Left cardiac atrium (tissue), 4 donors: ENCODE results near the gene SLC12A7. TPM values are rescaled to one million over a fixed set of nuclear protein-coding genes. Genes with fewer than 3 reads are reported as not detected.

Experiments used
- ATAC-seq, 2 donors: fragments of 200-7000 bp; cut with Tn5 transposase; one replicate each; pipeline ENCODE4 v1.9.1; 2020; ENCODE audit warnings: mild to moderate bottlenecking in 2 of 2, moderate library complexity in 2 of 2
- DNase-seq: peaks from one replicate; pipeline ENCODE4 v3.0.0-alpha.2; 2020
- intact Hi-C, 2 donors: fragments of 100-400 bp; cut with DNase I; formaldehyde crosslinking; loops; one replicate each; pipeline versions ENCODE4 v1.14.1 to v1.15.1; 2022 to 2023
- total RNA-seq, 2 donors: library from RNA; stranded (reverse); fragmentation: NEBNext Ultra II Directional; extraction: Animal tissue kit (Norgen Biotek cat#: 25700); gene quantifications; one replicate each; pipeline ENCODE4 v1.2.1, GENCODE V29; 2021
- donor health status: DM: no; HTN: yes; CAD: no.
- donor health status: DM: no; HTN: yes; CAD: no; lungs with severe emphysema.
- donor health status: DM: yes; HTN: yes; CAD: no.
- donor health status: Dilated cardiomyopathy.

SLC12A7 gene
- total RNA-seq, 2 donors from 2014 or later, result 53.7 to 54.1 TPM

GRCh38 chr5:1048861-1049838, 62.7 kb downstream of the SLC12A7 start:
- DNase-seq (no peak), ATAC-seq (no peak)
- intact Hi-C loops, result no loop called here

GRCh38 chr5:1048162-1048721, 63.6 kb downstream of the SLC12A7 start:
- ATAC-seq (no peak), DNase-seq (no peak)
- intact Hi-C loops, result no loop called here

- intact Hi-C loops, result no loop called here
- ATAC-seq (no peak), DNase-seq (no peak)
Measured at GRCh38 chr5:1047332-1047965, 64.4 kb downstream of the SLC12A7 start.

- DNase-seq, result no peak
- intact Hi-C loops, result no loop called here
- no peak for ATAC-seq
Measured at GRCh38 chr5:1045960-1046560, 65.8 kb downstream of the SLC12A7 start.

- ATAC-seq, result no peak
- DNase-seq, result no peak
- intact Hi-C loops, result no loop called here
Measured at GRCh38 chr5:1044117-1044516, 67.7 kb downstream of the SLC12A7 start.

GRCh38 chr5:1043327-1043726, 68.5 kb downstream of the SLC12A7 start:
- DNase-seq (no peak), ATAC-seq (no peak)
- intact Hi-C loops, result no loop called here

GRCh38 chr5:1042626-1043025, 69.2 kb downstream of the SLC12A7 start:
- DNase-seq (no peak), ATAC-seq (no peak)
- intact Hi-C loops, result no loop called here

GRCh38 chr5:1041225-1042143, 70.4 kb downstream of the SLC12A7 start:
- ATAC-seq (no peak), DNase-seq (no peak)
- intact Hi-C loops, result no loop called here

GRCh38 chr5:1040571-1040970, 71.3 kb downstream of the SLC12A7 start:
- intact Hi-C loops, result no loop called here
- DNase-seq, result peak; percentile 23
- no peak for ATAC-seq

GRCh38 chr5:1039706-1040260, 72.1 kb downstream of the SLC12A7 start:
- no peak for DNase-seq

GRCh38 chr5:1039210-1039548, 72.7 kb downstream of the SLC12A7 start:
- DNase-seq, result no peak
- ATAC-seq, result no peak

More at GRCh38 chr5:1039706-1040260, 72.1 kb downstream of the SLC12A7 start:
- no peak for ATAC-seq
- intact Hi-C loops, result no loop called here

GRCh38 chr5:1038417-1039209, 73.2 kb downstream of the SLC12A7 start:
- ATAC-seq (no peak), DNase-seq (no peak)
- intact Hi-C loops, result no loop called here

More at GRCh38 chr5:1039210-1039548, 72.7 kb downstream of the SLC12A7 start:
- intact Hi-C loops, result no loop called here

- DNase-seq (peak; percentile 23), ATAC-seq (no peak)
- intact Hi-C loops, result no loop called here
Measured at GRCh38 chr5:1037671-1038416, 74.0 kb downstream of the SLC12A7 start.

GRCh38 chr5:1037123-1037670, 74.7 kb downstream of the SLC12A7 start:
- DNase-seq (peak; percentile 19), ATAC-seq (no peak)
- intact Hi-C loops, result no loop called here

GRCh38 chr5:1036504-1037122, 75.2 kb downstream of the SLC12A7 start:
- intact Hi-C loops, result no loop called here
- no peak for DNase-seq
- ATAC-seq, result no peak
